ENCODE data around the gene OASL.

The OASL gene

DNA sequence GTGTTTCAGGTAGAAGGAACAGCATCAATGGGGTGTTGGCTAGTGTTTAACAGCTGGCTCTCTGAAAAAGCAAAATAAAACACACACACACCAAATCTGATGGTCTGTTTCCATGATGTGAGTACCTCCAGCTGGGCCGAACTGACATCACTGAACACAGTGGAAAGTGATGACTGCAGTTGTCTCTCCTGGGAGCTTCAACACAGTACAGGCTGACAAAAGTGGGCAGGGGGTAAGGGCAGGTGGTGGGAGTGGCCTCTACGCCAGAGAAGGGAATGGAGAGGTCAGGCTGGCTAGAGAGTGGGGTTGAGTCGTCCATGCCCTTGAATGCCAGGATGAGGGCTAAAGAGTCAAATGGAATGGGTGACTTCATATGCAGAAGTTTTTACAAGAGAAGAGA, 68.7 kb downstream of the OASL start:
- Histone ChIP-seq H3K9me3 (ENCODE audit: insufficient read depth, low read depth, low read length) (no peaks in the 10 kb centered on the region), H2AFZ (ENCODE audit: low read length) (no peak overlapping the region), H3F3A (ENCODE audit: low read depth) (no peaks in the 10 kb centered on the region), H3K4me2 (ENCODE audit: low read depth, low read length, poor library complexity, severe bottlenecking) (no peak overlapping the region), H3K79me2 (ENCODE audit: insufficient read depth, low read length) (no peaks in the 10 kb centered on the region), H3K9ac (ENCODE audit: low read depth, low read length, poor library complexity, severe bottlenecking) (no peak overlapping the region), H4K20me1 (ENCODE audit: insufficient read depth, low read length, poor library complexity, severe bottlenecking) (no peaks in the 10 kb centered on the region), H3K4me3 (ENCODE audit: low read length, poor library complexity, severe bottlenecking) (no peak overlapping the region), H3K27me3 (ENCODE audit: insufficient read depth, low read length, poor library complexity, severe bottlenecking) (no peaks in the 10 kb centered on the region), H3K36me3 (ENCODE audit: insufficient read depth, low read length) (no peaks in the 10 kb centered on the region), H3K4me1 (ENCODE audit: insufficient read depth, low read length, poor library complexity, severe bottlenecking) (peaks cover 4% of the 10 kb centered on the region), H3K9me2 (replicated peaks; ENCODE audit: low read depth, low read length) (no peaks in the 10 kb centered on the region)
- TF ChIP-seq, protein P1, sequence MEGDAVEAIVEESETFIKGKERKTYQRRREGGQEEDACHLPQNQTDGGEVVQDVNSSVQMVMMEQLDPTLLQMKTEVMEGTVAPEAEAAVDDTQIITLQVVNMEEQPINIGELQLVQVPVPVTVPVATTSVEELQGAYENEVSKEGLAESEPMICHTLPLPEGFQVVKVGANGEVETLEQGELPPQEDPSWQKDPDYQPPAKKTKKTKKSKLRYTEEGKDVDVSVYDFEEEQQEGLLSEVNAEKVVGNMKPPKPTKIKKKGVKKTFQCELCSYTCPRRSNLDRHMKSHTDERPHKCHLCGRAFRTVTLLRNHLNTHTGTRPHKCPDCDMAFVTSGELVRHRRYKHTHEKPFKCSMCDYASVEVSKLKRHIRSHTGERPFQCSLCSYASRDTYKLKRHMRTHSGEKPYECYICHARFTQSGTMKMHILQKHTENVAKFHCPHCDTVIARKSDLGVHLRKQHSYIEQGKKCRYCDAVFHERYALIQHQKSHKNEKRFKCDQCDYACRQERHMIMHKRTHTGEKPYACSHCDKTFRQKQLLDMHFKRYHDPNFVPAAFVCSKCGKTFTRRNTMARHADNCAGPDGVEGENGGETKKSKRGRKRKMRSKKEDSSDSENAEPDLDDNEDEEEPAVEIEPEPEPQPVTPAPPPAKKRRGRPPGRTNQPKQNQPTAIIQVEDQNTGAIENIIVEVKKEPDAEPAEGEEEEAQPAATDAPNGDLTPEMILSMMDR (conservative IDR thresholded peaks at IDR 0.05; ENCODE audit: low read length) = no peak
- no peak for TF ChIP-seq EZH2phosphoT487 (IDR thresholded peaks at IDR 0.05; ENCODE audit: borderline replicate concordance)
